Right atrium auricular region (tissue), 2 donors: ENCODE measurements around the gene PTPN20. TPM values are rescaled to one million over a fixed set of nuclear protein-coding genes. Genes with fewer than 3 reads are reported as not detected.

Experiments used
- DNase-seq: peaks from one replicate; pipeline ENCODE4 v3.0.0-alpha.2; 2019; ENCODE audit warnings: low spot score
- H3K27ac ChIP-seq, 2 donors: fragments of 200-600 bp; sonication (generic); 1 replicate in 1 of 2; 2 replicates in 1 of 2; pipeline ENCODE4 v1.5.1; 2016 to 2019
- H3K27me3 ChIP-seq, 2 donors: fragments of 200-600 bp; sonication (generic); one replicate each; pipeline versions ENCODE4 v1.5.1 to v1.6.0; 2017 to 2019
- H3K36me3 ChIP-seq: fragments of 200-600 bp; sonication (generic); one replicate; pipeline ENCODE4 v1.5.1; 2016
- H3K4me1 ChIP-seq, 2 donors: fragments of 200-600 bp; sonication (generic); one replicate each; pipeline versions ENCODE4 v1.5.1 to v1.6.0; 2017 to 2019
- H3K4me3 ChIP-seq, 2 donors: fragments of 200-600 bp; sonication (generic); 1 replicate in 1 of 2; 2 replicates in 1 of 2; pipeline ENCODE4 v1.5.1; 2017 to 2019; ENCODE audit warnings: mild to moderate bottlenecking in 1 of 2, moderate library complexity in 1 of 2
- H3K9me3 ChIP-seq, 2 donors: fragments of 200-600 bp; sonication (generic); one replicate each; pipeline ENCODE4 v1.5.1; 2019
- CTCF ChIP-seq, 2 donors: fragments of 200-600 bp; sonication (generic); IDR thresholded peaks; one replicate each; pipeline ENCODE4 v1.5.1; 2019; ENCODE audit warnings: antibody characterized with exemption in 2 of 2
- total RNA-seq, 2 donors: library from RNA; depleted of rRNA; stranded (reverse); fragments of >200 nt; gene quantifications; one replicate each; pipeline ENCODE4 v1.1.0, GENCODE V29; 2016

The PTPN20 gene
- total RNA-seq, 2 donors from 2014 or later = 7.5 to 16.2 TPM

DNA sequence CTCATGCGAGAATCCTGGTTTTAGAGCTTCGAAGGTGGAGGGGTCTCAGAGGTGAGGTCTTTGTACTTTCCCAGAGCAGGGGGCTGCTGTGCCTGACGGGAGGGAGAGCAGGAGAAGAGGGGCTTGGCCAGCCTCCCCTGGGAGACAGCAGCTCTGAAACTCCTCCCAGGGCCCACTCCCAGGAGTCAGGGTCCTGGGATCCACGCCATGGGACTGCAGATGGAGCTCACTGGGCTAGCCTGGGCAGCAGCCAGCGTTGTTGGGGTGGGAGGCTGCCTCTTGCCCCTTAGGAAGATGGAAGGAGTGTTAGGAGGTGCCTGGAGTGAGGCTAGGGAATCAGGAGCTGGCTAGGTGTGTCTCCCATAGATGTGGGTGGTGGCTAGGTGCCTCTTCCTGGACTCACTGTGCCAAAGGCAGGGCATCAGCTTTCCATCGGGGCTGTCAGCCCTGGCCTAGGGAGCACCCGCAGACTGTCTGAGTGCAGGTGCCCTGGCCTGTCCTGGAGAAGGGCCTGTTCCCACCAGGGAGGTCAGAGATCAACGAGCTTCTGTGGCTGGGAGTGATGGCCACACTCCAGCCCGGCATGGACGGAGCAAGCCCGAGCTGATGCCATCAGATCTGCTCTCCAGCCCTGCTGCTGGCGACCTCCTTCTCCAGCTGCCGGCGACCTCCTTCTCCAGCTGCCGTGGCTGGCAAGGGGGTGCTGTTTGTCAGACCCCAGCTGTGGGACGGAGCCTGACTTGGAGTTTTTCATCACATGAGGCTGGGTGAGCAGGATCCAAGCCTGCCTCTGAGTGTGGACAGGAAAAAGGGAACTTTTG lies 111.3 kb downstream of the PTPN20 start:
- Histone ChIP-seq H3K36me3 (no peaks in the 10 kb centered on the region), H3K27me3 (no peaks in the 10 kb centered on the region), H3K9me3 (no peaks in the 10 kb centered on the region), H3K4me1 (peaks cover 0 to 15% of the 10 kb centered on the region in 2 donors), H3K4me3 (no peak overlapping the region), H3K27ac (peak overlapping the region; percentile 29 to 41)
- DNase-seq = peak; percentile 58
- no peak for TF ChIP-seq CTCF (IDR thresholded peaks at IDR 0.05)

DNA sequence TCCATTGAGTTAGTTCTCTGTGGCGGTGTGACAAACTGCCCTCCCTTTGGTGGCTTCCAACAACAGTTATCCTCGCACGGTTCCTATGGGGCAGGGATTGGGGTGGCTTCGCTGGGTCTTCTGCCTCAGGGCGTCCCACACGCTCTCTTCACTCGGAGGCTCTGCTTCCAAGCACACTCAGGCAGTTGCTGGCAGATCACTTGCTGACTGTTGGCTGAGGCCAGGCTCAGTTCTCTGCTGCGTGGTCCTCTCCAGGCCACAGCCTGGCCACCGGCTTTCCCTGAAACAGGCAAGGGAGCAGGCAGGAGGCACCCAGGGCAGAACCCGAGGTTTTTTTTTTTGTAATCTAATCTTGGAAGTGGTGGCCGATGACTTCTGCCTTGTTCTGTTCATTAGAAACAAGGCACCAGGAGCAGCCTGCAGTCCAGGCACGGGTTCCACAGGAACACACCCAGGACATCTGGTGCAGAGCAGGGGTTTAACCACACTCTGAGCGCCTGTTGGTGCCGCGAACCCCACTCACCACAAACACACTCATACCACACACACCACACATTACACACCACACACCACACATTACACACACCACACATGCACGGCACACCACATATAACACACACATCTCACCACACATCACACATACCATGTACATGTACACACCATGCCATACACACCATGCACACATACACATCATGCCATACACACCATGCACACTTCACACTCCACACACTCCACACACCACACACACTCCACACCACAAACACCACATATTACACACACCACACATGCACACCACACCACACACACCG lies 112.2 kb downstream of the PTPN20 start:
- TF ChIP-seq CTCF (IDR thresholded peaks at IDR 0.05) = no peak
- H3K4me3 ChIP-seq = no peak overlapping the region
- H3K27ac ChIP-seq = peak overlapping the region; percentile 29 to 41
- H3K9me3 ChIP-seq = no peaks in the 10 kb centered on the region
- no peaks in the 10 kb centered on the region for H3K36me3 ChIP-seq
- peaks cover 0 to 15% of the 10 kb centered on the region in 2 donors for H3K4me1 ChIP-seq
- peak; percentile 59 for DNase-seq
- no peaks in the 10 kb centered on the region for H3K27me3 ChIP-seq

GRCh38 chr10:47024046-47024322 lies 112.8 kb downstream of the PTPN20 start:
- Histone ChIP-seq H3K27ac (no peak overlapping the region), H3K36me3 (no peaks in the 10 kb centered on the region), H3K4me1 (peaks cover 0 to 15% of the 10 kb centered on the region in 2 donors), H3K27me3 (no peaks in the 10 kb centered on the region), H3K4me3 (no peak overlapping the region), H3K9me3 (no peaks in the 10 kb centered on the region)
- TF ChIP-seq CTCF (IDR thresholded peaks at IDR 0.05) = no peak
- DNase-seq = no peak

DNA sequence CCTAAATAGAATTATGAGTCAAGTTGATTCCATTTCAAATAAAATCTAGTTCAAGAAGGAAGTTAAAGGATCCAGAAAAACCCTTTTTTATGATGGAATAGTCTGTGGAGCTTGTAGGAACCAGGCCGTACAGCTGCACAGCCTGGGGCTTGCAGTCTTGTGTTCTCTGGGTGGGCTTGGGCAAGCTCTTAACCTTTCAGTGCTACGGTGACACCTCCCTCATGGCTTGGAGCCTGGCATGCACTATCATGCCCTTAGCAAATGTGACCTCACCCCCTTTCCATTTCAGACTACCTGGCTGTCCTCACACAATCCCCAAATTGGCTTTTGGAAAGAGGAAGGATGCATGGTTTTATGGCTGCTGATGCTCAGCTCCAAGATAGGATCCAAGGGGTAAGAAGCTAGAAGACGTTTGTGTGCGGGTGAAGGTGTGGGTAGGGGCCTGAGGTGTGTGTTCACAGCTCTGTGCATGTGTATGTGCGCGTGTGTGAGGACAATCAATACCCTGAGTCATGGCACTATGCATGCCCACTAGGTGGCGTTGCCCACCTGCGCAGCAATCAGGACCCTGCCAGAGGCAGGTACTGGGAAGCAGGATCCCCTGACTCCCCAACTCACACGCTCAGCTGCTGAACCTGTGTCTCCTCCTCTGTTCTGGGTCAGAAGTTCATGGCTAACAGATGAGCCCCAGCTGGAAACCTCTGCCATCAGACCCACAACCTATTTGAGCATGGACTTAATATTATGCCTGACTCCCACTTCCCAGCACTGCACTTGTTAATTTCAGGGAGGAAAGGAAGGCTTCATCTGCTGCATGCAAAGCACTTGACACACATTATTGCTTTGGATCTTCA lies 113.4 kb downstream of the PTPN20 start:
- TF ChIP-seq CTCF (IDR thresholded peaks at IDR 0.05) = peak; percentile 83 to 93
- H3K36me3 ChIP-seq = no peaks in the 10 kb centered on the region
- peak overlapping the region in 1 of 2 donors; percentile 43 for H3K27ac ChIP-seq
- peaks cover 0 to 15% of the 10 kb centered on the region in 2 donors for H3K4me1 ChIP-seq
- no peak overlapping the region for H3K4me3 ChIP-seq
- peak; percentile 68 for DNase-seq
- no peaks in the 10 kb centered on the region for H3K9me3 ChIP-seq
- no peaks in the 10 kb centered on the region for H3K27me3 ChIP-seq

- peaks cover 0 to 15% of the 10 kb centered on the region in 2 donors for H3K4me1 ChIP-seq
- no peaks in the 10 kb centered on the region for H3K9me3 ChIP-seq
- no peaks in the 10 kb centered on the region for H3K27me3 ChIP-seq
- no peak for DNase-seq
- no peak overlapping the region for H3K4me3 ChIP-seq
- no peaks in the 10 kb centered on the region for H3K36me3 ChIP-seq
- TF ChIP-seq CTCF (IDR thresholded peaks at IDR 0.05) = no peak
- H3K27ac ChIP-seq = peak overlapping the region in 1 of 2 donors; percentile 43
These were observed 114.0 kb downstream of the PTPN20 start for GRCh38 chr10:47025253-47025539.
